ENCODE measurements around the gene ZBTB5. TPM values are rescaled to one million over a fixed set of nuclear protein-coding genes. Genes with fewer than 3 reads are reported as not detected.

The ZBTB5 gene
- total and polyA plus RNA-seq, 2 of the 13 experiments (the other 11 are each of a cell fraction or from before 2014, with no cell fraction given), result 12.5 to 20.5 TPM

GRCh38 chr9:37509536-37509935 is 44.3 kb upstream of the ZBTB5 start:
- intact Hi-C loops (cut with micrococcal nuclease; ENCODE audit: unreplicated experiment) (no loop called here), in situ Hi-C loops (cut with HindIII; ENCODE audit: extremely low pct_ligation_motif_present, low pct_unique_long_range_greater_than_20kb) (no loop called here)
- H4K20me1 ChIP-seq (ENCODE audit: insufficient read depth, low read length), result no peaks in the 10 kb centered on the region
- no TSS peak for BruUV-seq (replicated peaks)
- peaks cover 0 to 3% of the 10 kb centered on the region in 2 experiments; a peak in 3 of 5 replicates for H3K36me3 ChIP-seq (replicated peaks in 1 of 2; ENCODE audit: control insufficient read depth in 1 of 2, insufficient read depth in 2 of 2, low read length in 2 of 2)
- peak overlapping the region; percentile 87 for H3K27ac ChIP-seq (ENCODE audit: extremely low read length, insufficient read depth, low read length)
- POLR2A ChIA-PET, result interaction anchor here (2.1 kb wide), 1 partner anchor 24 kb away, joined by 16 read pairs; the partner anchor contains the start of gene POLR1E
- CTCF ChIA-PET (ENCODE audit: low intra/inter-chr PET ratio, low total read pairs), result no interaction called here
- no peak overlapping the region for H3K4me3 ChIP-seq (replicated peaks in 1 of 3; ENCODE audit: insufficient read depth in 1 of 3, low read depth in 2 of 3, low read length in 3 of 3)
- 96% methylated on average over 7 of the region's 7 CpGs for WGBS (ENCODE audit: low lambda C conversion rate)
- H3K9me3 ChIP-seq (ENCODE audit: low read length), result no peaks in the 10 kb centered on the region
- H3K4me1 ChIP-seq (ENCODE audit: insufficient read depth, low read length), result peaks cover 44% of the 10 kb centered on the region
- no peak for ATAC-seq
- H3K4me2 ChIP-seq (ENCODE audit: low read depth, low read length), result no peak overlapping the region
- no peak overlapping the region for H2AFZ ChIP-seq (ENCODE audit: low read length)
- TF ChIP-seq STAG1 (CRISPR knock-in tag; IDR thresholded peaks at IDR 0.05) (no peak), ZFP82 (CRISPR knock-in tag; IDR thresholded peaks at IDR 0.05; ENCODE audit: borderline replicate concordance) (no peak), GPBP1L1 (CRISPR knock-in tag; IDR thresholded peaks at IDR 0.05) (no peak), ZNF773 (CRISPR knock-in tag; IDR thresholded peaks at IDR 0.05; ENCODE audit: borderline replicate concordance) (no peak), ZMAT3 (CRISPR knock-in tag; conservative IDR thresholded peaks at IDR 0.05) (no peak), FOSL2 (CRISPR knock-in tag; IDR thresholded peaks at IDR 0.05) (no peak), ZNF687 (CRISPR knock-in tag; IDR thresholded peaks at IDR 0.05) (peak; percentile 39)
- no peaks in the 10 kb centered on the region for H3K27me3 ChIP-seq (ENCODE audit: control insufficient read depth in 1 of 2, insufficient read depth in 2 of 2, low read length in 2 of 2)
- H3K9ac ChIP-seq (ENCODE audit: insufficient read depth, low read depth, low read length), result no peak overlapping the region
- DNase-seq (ENCODE audit: low spot score), result no peak
- H3K79me2 ChIP-seq (ENCODE audit: insufficient read depth, low read length), result no peaks in the 10 kb centered on the region
- no peak for FAIRE-seq

All from HepG2 (cell line).